AML-193 (cell line): ENCODE measurements around the gene FUT2.

Source experiments
- DNase-seq, 2 experiments: peaks; one replicate each; lab custom pipeline; 2025; lab: John Stamatoyannopoulos, UW

FUT2 gene

GRCh38 chr19:48726556-48726955, 30.8 kb downstream of the FUT2 start:
- peak; percentile 14 to 15 for DNase-seq

- no peak for DNase-seq
Measured at GRCh38 chr19:48728911-48729664, 33.3 kb downstream of the FUT2 start.

GRCh38 chr19:48731452-48731851, 35.7 kb downstream of the FUT2 start:
- no peak for DNase-seq

GRCh38 chr19:48734625-48735024, 38.9 kb downstream of the FUT2 start:
- no peak for DNase-seq

GRCh38 chr19:48735031-48735615, 39.4 kb downstream of the FUT2 start:
- DNase-seq = no peak

- DNase-seq = no peak
Measured at GRCh38 chr19:48737360-48737998, 41.7 kb downstream of the FUT2 start.

GRCh38 chr19:48738557-48739403, 43.0 kb downstream of the FUT2 start:
- DNase-seq = peak; percentile 46 to 53

- DNase-seq = no peak
Measured at GRCh38 chr19:48739404-48740163, 43.8 kb downstream of the FUT2 start.

- DNase-seq = no peak
Measured at GRCh38 chr19:48740164-48740972, 44.6 kb downstream of the FUT2 start, which contains the start of gene RASIP1. Gene RASIP1 (minus strand): TSS chr19:48740610. CDS start chr19:48740282, 328 bp downstream.

- DNase-seq = no peak
Measured at GRCh38 chr19:48741129-48741999, 45.6 kb downstream of the FUT2 start.

GRCh38 chr19:48742096-48742495, 46.3 kb downstream of the FUT2 start:
- no peak for DNase-seq

GRCh38 chr19:48745208-48745995, 49.6 kb downstream of the FUT2 start:
- DNase-seq = peak; percentile 6 to 17

- DNase-seq = no peak
Measured at GRCh38 chr19:48746110-48746509, 50.3 kb downstream of the FUT2 start.

- no peak for DNase-seq
Measured at GRCh38 chr19:48746738-48747575, 51.2 kb downstream of the FUT2 start, which contains the start of gene IZUMO1. Gene IZUMO1 (minus strand): TSS chr19:48746909. CDS start chr19:48745859, 1,050 bp downstream.

- no peak for DNase-seq
Measured at GRCh38 chr19:48749571-48750198, 53.9 kb downstream of the FUT2 start.

GRCh38 chr19:48750351-48750750, 54.6 kb downstream of the FUT2 start:
- DNase-seq = no peak
